HepG2 (cell line): ENCODE results near the gene C14orf93. TPM values are rescaled to one million over a fixed set of nuclear protein-coding genes. Genes with fewer than 3 reads are reported as not detected.

Source experiments
- AGO1 ChIP-seq: fragments of 200-400 bp; formaldehyde crosslinking; IDR thresholded peaks from 2 replicates; pipeline ENCODE4 v1.6.1; 2017; ENCODE audit warnings: mild to moderate bottlenecking, low read depth, low read length, moderate library complexity; ENCODE audit not compliant: poor library complexity, severe bottlenecking
- CERS6 ChIP-seq: sonication (generic); formaldehyde crosslinking; IDR thresholded peaks from 2 replicates; pipeline ENCODE4 v1.5.0; 2020; ENCODE audit warnings: missing genetic modification reagents
- CHCHD3 ChIP-seq: sonication (generic); formaldehyde crosslinking; IDR thresholded peaks from 2 replicates; pipeline ENCODE4 v1.8.0; 2022; ENCODE audit warnings: mild to moderate bottlenecking, missing genetic modification reagents, moderate library complexity
- EEA1 ChIP-seq: sonication (generic); formaldehyde crosslinking; IDR thresholded peaks from 2 replicates; pipeline ENCODE4 v1.5.1; 2020; ENCODE audit warnings: mild to moderate bottlenecking, missing genetic modification reagents, borderline replicate concordance
- FOXM1 ChIP-seq: sonication (generic); formaldehyde crosslinking; IDR thresholded peaks from 2 replicates; pipeline ENCODE4 v1.5.0; 2020; ENCODE audit warnings: missing genetic modification reagents
- HCFC1 ChIP-seq: fragments of 150-350 bp; IDR thresholded peaks from 2 replicates; pipeline ENCODE4 v1.6.1; 2014; ENCODE audit warnings: low read depth, low read length
- HNRNPK ChIP-seq: fragments of 200-400 bp; formaldehyde crosslinking; IDR thresholded peaks from 2 replicates; pipeline ENCODE4 v1.6.1; 2018; ENCODE audit warnings: low read length, low read depth, moderate library complexity, mild to moderate bottlenecking; ENCODE audit not compliant: poor library complexity, severe bottlenecking
- MAX ChIP-seq: IDR thresholded peaks from 2 replicates; pipeline ENCODE4 v1.6.1; 2012; ENCODE audit warnings: inconsistent platforms
- STAT5B ChIP-seq: sonication (generic); formaldehyde crosslinking; IDR thresholded peaks from 2 replicates; pipeline ENCODE4 v1.4.0; 2020; ENCODE audit warnings: missing genetic modification reagents
- TFDP1 ChIP-seq: IDR thresholded peaks from 2 replicates; pipeline ENCODE4 v1.6.1; 2016; ENCODE audit warnings: missing compliant biosample characterization, missing genetic modification reagents, borderline replicate concordance
- USF2 ChIP-seq, 2 experiments: sonication (generic) in 1 of 2; formaldehyde crosslinking in 1 of 2; IDR thresholded peaks; 2 replicates each; pipeline versions ENCODE4 v1.5.1 to v1.6.1; 2011 to 2020; ENCODE audit warnings: borderline replicate concordance in 1 of 2, low read depth in 1 of 2, low read length in 1 of 2, mild to moderate bottlenecking in 1 of 2, missing genetic modification reagents in 1 of 2, moderate library complexity in 1 of 2
- ZBTB25 ChIP-seq: IDR thresholded peaks from 2 replicates; pipeline ENCODE4 v1.6.1; 2018; ENCODE audit warnings: missing genetic modification reagents
- ZNF180 ChIP-seq: sonication (generic); formaldehyde crosslinking; IDR thresholded peaks from 2 replicates; pipeline ENCODE4 v1.4.0; 2020; ENCODE audit warnings: low read depth, missing genetic modification reagents, borderline replicate concordance
- ZNF460 ChIP-seq: sonication (generic); formaldehyde crosslinking; IDR thresholded peaks from 2 replicates; pipeline ENCODE4 v1.5.1; 2020; ENCODE audit warnings: missing genetic modification reagents, mild to moderate bottlenecking, borderline replicate concordance
- polyA plus RNA-seq, 8 experiments: library from polyadenylated mRNA; depleted of rRNA in 3 of 8; stranded (reverse) in 7 of 8; unstranded in 1 of 8; fragments of >200 nt; fragmentation: Illumina TruSeq in 4 of 8; extraction: Trizol in 4 of 8; gene quantifications; 2 replicates each; pipeline versions ENCODE4 v1.2.1 to v1.2.3, GENCODE V29; 2011 to 2016; ENCODE audit warnings: low read depth in 4 of 8, missing spikeins in 1 of 8, mixed read lengths in 1 of 8; ENCODE audit not compliant: insufficient read depth in 1 of 8
- total RNA-seq, 5 experiments: library from RNA; depleted of rRNA; stranded (reverse); fragments of >200 nt; fragmentation: Illumina TruSeq; extraction: Trizol; gene quantifications; 2 replicates each; pipeline ENCODE4 v1.2.3, GENCODE V29; 2016; ENCODE audit warnings: low read depth in 1 of 5
- TF ChIP-seq, protein P1 (sequence below): sonication (generic); formaldehyde crosslinking; IDR thresholded peaks from 2 replicates; pipeline ENCODE4 v1.4.0; 2020; ENCODE audit warnings: mild to moderate bottlenecking, missing genetic modification reagents
- TF ChIP-seq, protein P2 (sequence below): sonication (generic); formaldehyde crosslinking; IDR thresholded peaks from 2 replicates; pipeline ENCODE4 v1.4.0; 2020; ENCODE audit warnings: missing genetic modification reagents; ENCODE audit errors: not compliant biosample characterization
- TF ChIP-seq, protein P3 (sequence below): sonication (generic); formaldehyde crosslinking; IDR thresholded peaks from 2 replicates; pipeline ENCODE4 v1.4.0; 2020; ENCODE audit warnings: mild to moderate bottlenecking, missing genetic modification reagents, borderline replicate concordance

The C14orf93 gene
- total and polyA plus RNA-seq, 2 of the 13 experiments (the other 11 are each of a cell fraction or from before 2014, with no cell fraction given): 11.4 to 22.5 TPM

DNA sequence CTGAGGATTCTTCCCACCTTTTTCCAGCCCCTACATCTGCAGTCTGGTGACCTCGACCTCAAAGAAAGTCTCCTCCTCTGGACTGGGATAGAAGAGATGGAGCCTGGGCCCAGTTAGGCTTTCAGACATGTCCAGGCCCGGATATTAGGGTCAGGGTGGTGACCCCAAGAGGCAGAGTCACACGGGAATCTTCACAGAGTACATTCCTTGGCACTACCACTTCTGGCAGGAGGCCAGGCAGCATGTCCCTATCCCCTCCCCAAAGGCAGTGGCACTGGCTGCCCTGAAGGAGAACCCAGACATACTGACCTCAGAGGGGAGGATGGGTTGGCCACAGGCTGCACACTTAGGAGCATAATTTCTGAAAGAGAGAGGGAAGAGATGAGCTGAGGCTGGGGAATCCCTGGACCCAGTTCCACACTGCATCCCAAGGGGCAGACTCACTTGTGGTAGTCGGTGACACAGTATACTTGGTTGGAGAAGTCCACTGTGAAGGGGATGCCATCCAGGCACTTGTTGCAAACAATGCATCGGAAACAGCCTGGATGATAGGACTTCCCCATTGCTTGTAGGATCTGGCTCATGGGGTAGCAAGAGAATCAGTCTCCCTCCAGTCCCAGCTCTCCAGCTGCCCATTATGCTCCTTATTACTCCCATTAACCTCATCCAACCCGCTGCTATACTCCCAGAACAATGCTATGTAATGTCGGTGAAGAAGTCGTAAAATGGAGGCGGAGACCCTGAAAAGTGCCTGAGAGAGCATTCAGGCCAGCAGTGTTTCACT is 35.2 kb downstream of the C14orf93 start (continued):
- TF ChIP-seq ZNF180 (no peak), ZNF460 (CRISPR knock-in tag) (no peak), CERS6 (CRISPR knock-in tag) (no peak), USF2 (IDR thresholded peaks at IDR 0.05; ENCODE audit: low read depth, low read length) (no peak), USF2 (CRISPR knock-in tag; IDR thresholded peaks at IDR 0.05; ENCODE audit: borderline replicate concordance) (no peak), STAT5B (CRISPR knock-in tag) (no peak), MAX (no peak), EEA1 (CRISPR knock-in tag) (0 out of 2 replicates have a peak, but pooled peaks have one; percentile 16), AGO1 (no peak), TFDP1 (CRISPR knock-in tag) (no peak), FOXM1 (CRISPR knock-in tag) (no peak), HCFC1 (no peak), HNRNPK (no peak), ZBTB25 (CRISPR knock-in tag) (no peak), CHCHD3 (0 out of 2 replicates have a peak, but pooled peaks have one; percentile 27)
- TF ChIP-seq, protein P1, sequence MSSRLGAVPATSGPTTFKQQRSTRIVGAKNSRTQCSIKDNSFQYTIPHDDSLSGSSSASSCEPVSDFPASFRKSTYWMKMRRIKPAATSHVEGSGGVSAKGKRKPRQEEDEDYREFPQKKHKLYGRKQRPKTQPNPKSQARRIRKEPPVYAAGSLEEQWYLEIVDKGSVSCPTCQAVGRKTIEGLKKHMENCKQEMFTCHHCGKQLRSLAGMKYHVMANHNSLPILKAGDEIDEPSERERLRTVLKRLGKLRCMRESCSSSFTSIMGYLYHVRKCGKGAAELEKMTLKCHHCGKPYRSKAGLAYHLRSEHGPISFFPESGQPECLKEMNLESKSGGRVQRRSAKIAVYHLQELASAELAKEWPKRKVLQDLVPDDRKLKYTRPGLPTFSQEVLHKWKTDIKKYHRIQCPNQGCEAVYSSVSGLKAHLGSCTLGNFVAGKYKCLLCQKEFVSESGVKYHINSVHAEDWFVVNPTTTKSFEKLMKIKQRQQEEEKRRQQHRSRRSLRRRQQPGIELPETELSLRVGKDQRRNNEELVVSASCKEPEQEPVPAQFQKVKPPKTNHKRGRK (CRISPR knock-in tag): no peak
- TF ChIP-seq, protein P2, sequence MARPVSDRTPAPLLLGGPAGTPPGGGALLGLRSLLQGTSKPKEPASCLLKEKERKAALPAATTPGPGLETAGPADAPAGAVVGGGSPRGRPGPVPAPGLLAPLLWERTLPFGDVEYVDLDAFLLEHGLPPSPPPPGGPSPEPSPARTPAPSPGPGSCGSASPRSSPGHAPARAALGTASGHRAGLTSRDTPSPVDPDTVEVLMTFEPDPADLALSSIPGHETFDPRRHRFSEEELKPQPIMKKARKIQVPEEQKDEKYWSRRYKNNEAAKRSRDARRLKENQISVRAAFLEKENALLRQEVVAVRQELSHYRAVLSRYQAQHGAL (CRISPR knock-in tag): no peak
- TF ChIP-seq, protein P3, sequence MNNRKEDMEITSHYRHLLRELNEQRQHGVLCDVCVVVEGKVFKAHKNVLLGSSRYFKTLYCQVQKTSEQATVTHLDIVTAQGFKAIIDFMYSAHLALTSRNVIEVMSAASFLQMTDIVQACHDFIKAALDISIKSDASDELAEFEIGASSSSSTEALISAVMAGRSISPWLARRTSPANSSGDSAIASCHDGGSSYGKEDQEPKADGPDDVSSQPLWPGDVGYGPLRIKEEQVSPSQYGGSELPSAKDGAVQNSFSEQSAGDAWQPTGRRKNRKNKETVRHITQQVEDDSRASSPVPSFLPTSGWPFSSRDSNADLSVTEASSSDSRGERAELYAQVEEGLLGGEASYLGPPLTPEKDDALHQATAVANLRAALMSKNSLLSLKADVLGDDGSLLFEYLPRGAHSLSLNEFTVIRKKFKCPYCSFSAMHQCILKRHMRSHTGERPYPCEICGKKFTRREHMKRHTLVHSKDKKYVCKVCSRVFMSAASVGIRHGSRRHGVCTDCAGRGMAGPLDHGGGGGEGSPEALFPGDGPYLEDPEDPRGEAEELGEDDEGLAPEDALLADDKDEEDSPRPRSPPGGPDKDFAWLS (CRISPR knock-in tag): no peak
